GM12891 (cell line): ENCODE results near the gene LTBP1.

ENCODE experiments used
- POLR2A ChIP-seq: IDR thresholded peaks from 2 replicates; pipeline ENCODE4 v1.6.1; 2011; ENCODE audit warnings: low read depth, low read length, control low read depth
- POLR2AphosphoS5 ChIP-seq: IDR thresholded peaks from 2 replicates; pipeline ENCODE4 v1.6.1; 2011; ENCODE audit warnings: low read depth, low read length, control low read depth

DNA sequence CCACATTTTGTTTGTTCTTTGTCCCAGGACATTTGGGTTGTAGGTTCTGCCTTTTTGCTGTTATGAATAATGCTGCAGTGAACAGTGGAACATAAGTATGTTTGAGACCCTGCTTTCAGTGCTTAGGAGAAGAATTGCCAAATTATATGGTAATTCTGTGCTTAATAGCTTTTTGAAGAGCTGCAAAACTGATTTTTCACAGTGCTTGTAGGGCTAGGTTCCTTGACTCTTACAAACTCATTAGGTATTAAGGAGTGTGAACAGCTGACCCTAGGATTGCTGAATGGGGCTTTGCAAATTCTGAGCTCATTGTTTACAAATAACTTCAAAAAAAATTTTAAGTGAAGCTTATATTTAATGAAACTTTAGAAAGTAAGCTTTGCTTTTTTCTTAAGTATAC, 154.2 kb downstream of the LTBP1 start:
- TF ChIP-seq POLR2A (no peak), POLR2AphosphoS5 (no peak)
